Measurements from ENCODE around the gene TMEM150B.

The TMEM150B gene

GRCh38 chr19:55316646-55317045 lies 8.5 kb downstream of the TMEM150B start:
- Histone ChIP-seq H3K9me3 (ENCODE audit: control insufficient read depth, low read length) (peaks cover 3% of the 10 kb centered on the region), H4K8ac (ENCODE audit: low read length) (no peak overlapping the region), H3K36me3 (ENCODE audit: control insufficient read depth in 1 of 2, insufficient read depth in 2 of 2, low read depth in 1 of 2, low read length in 2 of 2) (peaks cover 0 to 12% of the 10 kb centered on the region in 2 experiments), H3K18ac (ENCODE audit: low read depth in 1 of 2, low read length in 2 of 2) (no peak overlapping the region), H3K4ac (ENCODE audit: low read depth in 1 of 2, low read length in 2 of 2) (no peak overlapping the region), H2AFZ (ENCODE audit: low read depth, low read length) (no peak overlapping the region), H2BK120ac (ENCODE audit: low read depth, low read length) (no peak overlapping the region), H3K9ac (ENCODE audit: low read length) (no peak overlapping the region), H3K27me3 (ENCODE audit: control insufficient read depth in 1 of 2, insufficient read depth in 1 of 2, low read length in 2 of 2) (peaks cover 0 to 18% of the 10 kb centered on the region in 2 experiments), H3K4me2 (ENCODE audit: low read length, poor library complexity, severe bottlenecking) (no peak overlapping the region), H3K4me3 (ENCODE audit: insufficient read depth in 1 of 2, low read depth in 1 of 2, low read length in 2 of 2) (no peak overlapping the region), H3K27ac (ENCODE audit: low read length, poor library complexity, severe bottlenecking) (no peak overlapping the region), H3K79me1 (replicated peaks; ENCODE audit: low read length, poor library complexity, severe bottlenecking) (no peaks in the 10 kb centered on the region), H2BK5ac (ENCODE audit: low read depth, low read length, poor library complexity, severe bottlenecking) (no peak overlapping the region), H2BK15ac (ENCODE audit: low read depth, poor library complexity, severe bottlenecking) (no peak overlapping the region), H4K91ac (ENCODE audit: low read length) (no peak overlapping the region), H2AK5ac (ENCODE audit: low read length, severe bottlenecking) (no peak overlapping the region), H3K23ac (ENCODE audit: low read length in 2 of 2) (no peak overlapping the region), H2BK12ac (ENCODE audit: low read length in 2 of 2) (no peak overlapping the region), H3K4me1 (ENCODE audit: control insufficient read depth, insufficient read depth, low read depth, low read length) (peaks cover 10% of the 10 kb centered on the region), H3K14ac (ENCODE audit: low read length in 2 of 2) (no peak overlapping the region)
- DNase-seq: no peak
- WGBS: 92% methylated on average over 8 of the region's 8 CpGs

- peaks cover 10% of the 10 kb centered on the region for H3K4me1 ChIP-seq (ENCODE audit: control insufficient read depth, insufficient read depth, low read depth, low read length)
- 88% methylated on average over 13 of the region's 13 CpGs for WGBS
These were observed 9.1 kb downstream of the TMEM150B start for GRCh38 chr19:55315956-55316525.

GRCh38 chr19:55314396-55314795 lies 10.7 kb downstream of the TMEM150B start:
- no peak overlapping the region for H3K9ac ChIP-seq (ENCODE audit: low read length)
- no peak for DNase-seq
- H3K14ac ChIP-seq (ENCODE audit: low read length in 2 of 2): no peak overlapping the region
- no peaks in the 10 kb centered on the region for H3K79me1 ChIP-seq (replicated peaks; ENCODE audit: low read length, poor library complexity, severe bottlenecking)
- no peak overlapping the region for H2BK5ac ChIP-seq (ENCODE audit: low read depth, low read length, poor library complexity, severe bottlenecking)
- H3K4me3 ChIP-seq (ENCODE audit: insufficient read depth in 1 of 2, low read depth in 1 of 2, low read length in 2 of 2): no peak overlapping the region
- H3K9me3 ChIP-seq (ENCODE audit: control insufficient read depth, low read length): peaks cover 3% of the 10 kb centered on the region
- no peak overlapping the region for H2AK5ac ChIP-seq (ENCODE audit: low read length, severe bottlenecking)
- no peaks in the 10 kb centered on the region for H3K27me3 ChIP-seq (ENCODE audit: control insufficient read depth in 1 of 2, insufficient read depth in 1 of 2, low read length in 2 of 2)
- H2BK12ac ChIP-seq (ENCODE audit: low read length in 2 of 2): no peak overlapping the region
- H4K8ac ChIP-seq (ENCODE audit: low read length): no peak overlapping the region
- H4K91ac ChIP-seq (ENCODE audit: low read length): no peak overlapping the region
- H3K4ac ChIP-seq (ENCODE audit: low read depth in 1 of 2, low read length in 2 of 2): no peak overlapping the region
- H3K4me1 ChIP-seq (ENCODE audit: control insufficient read depth, insufficient read depth, low read depth, low read length): peaks cover 5% of the 10 kb centered on the region
- H3K4me2 ChIP-seq (ENCODE audit: low read length, poor library complexity, severe bottlenecking): no peak overlapping the region
- no peak overlapping the region for H3K23ac ChIP-seq (ENCODE audit: low read length in 2 of 2)
- H2BK120ac ChIP-seq (ENCODE audit: low read depth, low read length): no peak overlapping the region
- H3K27ac ChIP-seq (ENCODE audit: low read length, poor library complexity, severe bottlenecking): no peak overlapping the region
- H2AFZ ChIP-seq (ENCODE audit: low read depth, low read length): no peak overlapping the region
- peaks cover 5 to 31% of the 10 kb centered on the region in 2 experiments for H3K36me3 ChIP-seq (ENCODE audit: control insufficient read depth in 1 of 2, insufficient read depth in 2 of 2, low read depth in 1 of 2, low read length in 2 of 2)
- no peak overlapping the region for H2BK15ac ChIP-seq (ENCODE audit: low read depth, poor library complexity, severe bottlenecking)
- H3K18ac ChIP-seq (ENCODE audit: low read depth in 1 of 2, low read length in 2 of 2): no peak overlapping the region
- 92% methylated on average over 8 of the region's 8 CpGs for WGBS

More at GRCh38 chr19:55315956-55316525, 9.1 kb downstream of the TMEM150B start:
- Histone ChIP-seq H3K9me3 (ENCODE audit: control insufficient read depth, low read length) (peaks cover 3% of the 10 kb centered on the region), H3K9ac (ENCODE audit: low read length) (no peak overlapping the region), H3K27me3 (ENCODE audit: control insufficient read depth in 1 of 2, insufficient read depth in 1 of 2, low read length in 2 of 2) (peaks cover 0 to 13% of the 10 kb centered on the region in 2 experiments), H3K14ac (ENCODE audit: low read length in 2 of 2) (no peak overlapping the region), H2AFZ (ENCODE audit: low read depth, low read length) (no peak overlapping the region), H3K23ac (ENCODE audit: low read length in 2 of 2) (no peak overlapping the region), H3K36me3 (ENCODE audit: control insufficient read depth in 1 of 2, insufficient read depth in 2 of 2, low read depth in 1 of 2, low read length in 2 of 2) (peaks cover 0 to 18% of the 10 kb centered on the region in 2 experiments), H2BK15ac (ENCODE audit: low read depth, poor library complexity, severe bottlenecking) (no peak overlapping the region), H3K4me2 (ENCODE audit: low read length, poor library complexity, severe bottlenecking) (no peak overlapping the region), H3K79me1 (replicated peaks; ENCODE audit: low read length, poor library complexity, severe bottlenecking) (no peaks in the 10 kb centered on the region), H3K4me3 (ENCODE audit: insufficient read depth in 1 of 2, low read depth in 1 of 2, low read length in 2 of 2) (no peak overlapping the region), H2AK5ac (ENCODE audit: low read length, severe bottlenecking) (no peak overlapping the region), H4K91ac (ENCODE audit: low read length) (no peak overlapping the region), H2BK5ac (ENCODE audit: low read depth, low read length, poor library complexity, severe bottlenecking) (no peak overlapping the region), H4K8ac (ENCODE audit: low read length) (no peak overlapping the region), H2BK12ac (ENCODE audit: low read length in 2 of 2) (no peak overlapping the region), H3K18ac (ENCODE audit: low read depth in 1 of 2, low read length in 2 of 2) (no peak overlapping the region), H2BK120ac (ENCODE audit: low read depth, low read length) (no peak overlapping the region), H3K27ac (ENCODE audit: low read length, poor library complexity, severe bottlenecking) (no peak overlapping the region), H3K4ac (ENCODE audit: low read depth in 1 of 2, low read length in 2 of 2) (no peak overlapping the region)
- DNase-seq: no peak

GRCh38 chr19:55312621-55313512 lies 12.3 kb downstream of the TMEM150B start:
- H3K4ac ChIP-seq (ENCODE audit: low read depth in 1 of 2, low read length in 2 of 2): no peak overlapping the region
- peaks cover 5% of the 10 kb centered on the region for H3K4me1 ChIP-seq (ENCODE audit: control insufficient read depth, insufficient read depth, low read depth, low read length)
- no peak overlapping the region for H2BK15ac ChIP-seq (ENCODE audit: low read depth, poor library complexity, severe bottlenecking)
- no peak overlapping the region for H2BK5ac ChIP-seq (ENCODE audit: low read depth, low read length, poor library complexity, severe bottlenecking)
- peak overlapping the region in 1 of 2 experiments; percentile 76 for H3K14ac ChIP-seq (ENCODE audit: low read length in 2 of 2)
- H3K9ac ChIP-seq (ENCODE audit: low read length): no peak overlapping the region
- no peak overlapping the region for H2AFZ ChIP-seq (ENCODE audit: low read depth, low read length)
- H2BK12ac ChIP-seq (ENCODE audit: low read length in 2 of 2): no peak overlapping the region
- H3K4me3 ChIP-seq (ENCODE audit: insufficient read depth in 1 of 2, low read depth in 1 of 2, low read length in 2 of 2): peak overlapping the region in 1 of 2 experiments; percentile 20
- no peak overlapping the region for H3K27ac ChIP-seq (ENCODE audit: low read length, poor library complexity, severe bottlenecking)
- DNase-seq: no peak
- H3K4me2 ChIP-seq (ENCODE audit: low read length, poor library complexity, severe bottlenecking): no peak overlapping the region
- peaks cover 3% of the 10 kb centered on the region for H3K9me3 ChIP-seq (ENCODE audit: control insufficient read depth, low read length)
- no peak overlapping the region for H2AK5ac ChIP-seq (ENCODE audit: low read length, severe bottlenecking)
- no peaks in the 10 kb centered on the region for H3K79me1 ChIP-seq (replicated peaks; ENCODE audit: low read length, poor library complexity, severe bottlenecking)
- H3K27me3 ChIP-seq (ENCODE audit: control insufficient read depth in 1 of 2, insufficient read depth in 1 of 2, low read length in 2 of 2): no peaks in the 10 kb centered on the region
- H3K23ac ChIP-seq (ENCODE audit: low read length in 2 of 2): peak overlapping the region in 1 of 2 experiments; percentile 65
- no peak overlapping the region for H2BK120ac ChIP-seq (ENCODE audit: low read depth, low read length)
- no peak overlapping the region for H4K91ac ChIP-seq (ENCODE audit: low read length)
- WGBS: 93% methylated on average over 47 of the region's 47 CpGs
- H3K18ac ChIP-seq (ENCODE audit: low read depth in 1 of 2, low read length in 2 of 2): no peak overlapping the region
- no peak overlapping the region for H4K8ac ChIP-seq (ENCODE audit: low read length)
- H3K36me3 ChIP-seq (ENCODE audit: control insufficient read depth in 1 of 2, insufficient read depth in 2 of 2, low read depth in 1 of 2, low read length in 2 of 2): peaks cover 10 to 41% of the 10 kb centered on the region in 2 experiments
